T-helper 2 cell treated with Interferon-gamma antibody and Interleukin-4, amounts not matched to agents 5 μg/mL and 100 μg/mL, for 36 hours (primary cell): ENCODE measurements around the gene GJA3.

Source experiments
- DNase-seq: peaks from one replicate; pipeline ENCODE4 v3.0.0; 2021; ENCODE audit warnings: low spot score
- H3K27ac Mint-ChIP-seq: one replicate; pipeline ENCODE4 v1.8.0; 2021; ENCODE audit warnings: mild to moderate bottlenecking, mixed read lengths
- H3K27me3 Mint-ChIP-seq: one replicate; pipeline ENCODE4 v1.8.0; 2021; ENCODE audit warnings: low read depth, mixed read lengths
- H3K36me3 Mint-ChIP-seq: one replicate; pipeline ENCODE4 v1.8.0; 2021; ENCODE audit warnings: low read depth, mixed read lengths
- H3K4me1 Mint-ChIP-seq: one replicate; pipeline ENCODE4 v1.8.0; 2021; ENCODE audit warnings: low read depth, mixed read lengths
- H3K4me3 Mint-ChIP-seq: one replicate; pipeline ENCODE4 v1.8.0; 2022; ENCODE audit warnings: mild to moderate bottlenecking, moderate library complexity, mixed read lengths
- H3K9me3 Mint-ChIP-seq: one replicate; pipeline ENCODE4 v1.8.0; 2021; ENCODE audit warnings: mixed read lengths

Gene GJA3

DNA sequence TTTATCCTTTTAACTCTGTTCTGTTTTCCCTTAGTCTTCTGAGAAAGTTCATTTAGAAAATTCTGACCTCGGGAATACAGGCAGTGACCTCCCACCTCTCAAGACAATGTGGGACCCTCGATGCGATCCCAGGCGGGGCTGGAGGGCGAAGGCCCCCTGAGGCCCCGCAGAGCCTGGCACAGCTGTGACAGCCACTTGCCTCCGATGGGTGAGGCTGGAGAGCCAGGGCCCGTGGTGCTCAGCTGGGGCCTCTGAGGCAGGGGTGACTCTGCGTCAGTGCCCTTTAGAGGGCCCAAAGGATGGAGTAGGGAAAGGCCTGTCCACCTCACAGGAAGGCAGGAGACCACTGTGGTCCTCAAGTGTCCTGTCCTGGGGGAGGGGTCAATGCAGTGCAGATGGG, 10.3 kb downstream of the GJA3 start:
- no peak for DNase-seq
- H3K4me3 Mint-ChIP-seq, result no peak overlapping the region

GRCh38 chr13:20149762-20150161, 11.1 kb downstream of the GJA3 start:
- DNase-seq, result no peak
- H3K27me3 Mint-ChIP-seq, result peaks cover 56% of the 10 kb centered on the region
- no peaks in the 10 kb centered on the region for H3K4me1 Mint-ChIP-seq
- H3K9me3 Mint-ChIP-seq, result no peaks in the 10 kb centered on the region
- no peak overlapping the region for H3K4me3 Mint-ChIP-seq
- H3K27ac Mint-ChIP-seq, result no peak overlapping the region
- H3K36me3 Mint-ChIP-seq, result no peaks in the 10 kb centered on the region

More for the DNA sequence above, 10.3 kb downstream of the GJA3 start:
- no peaks in the 10 kb centered on the region for H3K4me1 Mint-ChIP-seq
- H3K9me3 Mint-ChIP-seq, result no peaks in the 10 kb centered on the region
- H3K36me3 Mint-ChIP-seq, result no peaks in the 10 kb centered on the region
- no peak overlapping the region for H3K27ac Mint-ChIP-seq
- peaks cover 56% of the 10 kb centered on the region for H3K27me3 Mint-ChIP-seq

DNA sequence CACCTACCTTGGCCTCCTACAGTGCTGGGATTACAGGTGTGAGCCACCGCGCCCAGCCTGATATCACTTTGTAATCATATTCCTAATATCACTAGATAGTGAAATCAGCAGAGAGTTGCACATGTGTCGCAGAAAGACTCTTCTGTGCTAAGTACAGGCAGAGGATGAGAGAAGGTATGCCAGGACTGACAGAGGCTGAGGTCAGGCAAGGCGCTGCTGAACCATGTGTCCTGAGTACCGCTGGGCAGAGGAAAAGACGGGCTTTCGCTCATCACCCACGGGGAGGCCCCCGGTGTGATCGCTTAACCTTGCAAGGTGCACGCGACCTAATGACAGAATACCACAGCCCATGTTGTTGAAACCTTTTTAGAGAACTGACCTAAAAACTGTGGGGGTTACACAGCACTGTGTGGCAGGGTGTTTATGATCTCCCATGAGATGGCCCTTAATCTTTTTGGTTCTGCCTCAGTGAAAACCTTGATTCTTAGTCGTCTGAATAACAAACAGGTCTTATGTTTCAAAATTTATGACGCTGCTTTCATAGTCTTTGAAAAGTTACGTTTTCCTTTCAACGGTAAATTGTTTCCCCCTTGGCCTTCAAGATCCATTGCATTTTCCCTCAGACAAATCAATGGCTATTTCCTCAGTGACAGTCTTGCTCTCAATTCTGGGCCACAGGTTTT, 12.2 kb downstream of the GJA3 start:
- Mint-ChIP-seq H3K36me3 (no peaks in the 10 kb centered on the region), H3K27ac (no peak overlapping the region), H3K4me1 (no peaks in the 10 kb centered on the region), H3K4me3 (no peak overlapping the region), H3K27me3 (peaks cover 51% of the 10 kb centered on the region), H3K9me3 (no peaks in the 10 kb centered on the region)
- no peak for DNase-seq

GRCh38 chr13:20146381-20146780, 14.5 kb downstream of the GJA3 start:
- no peak overlapping the region for H3K27ac Mint-ChIP-seq
- no peaks in the 10 kb centered on the region for H3K9me3 Mint-ChIP-seq
- H3K4me3 Mint-ChIP-seq, result no peak overlapping the region
- peaks cover 62% of the 10 kb centered on the region for H3K27me3 Mint-ChIP-seq
- H3K36me3 Mint-ChIP-seq, result no peaks in the 10 kb centered on the region
- H3K4me1 Mint-ChIP-seq, result no peaks in the 10 kb centered on the region
- no peak for DNase-seq

- no peak for DNase-seq
- no peaks in the 10 kb centered on the region for H3K4me1 Mint-ChIP-seq
- H3K36me3 Mint-ChIP-seq, result no peaks in the 10 kb centered on the region
- no peaks in the 10 kb centered on the region for H3K9me3 Mint-ChIP-seq
- H3K27me3 Mint-ChIP-seq, result peaks cover 66% of the 10 kb centered on the region
- no peak overlapping the region for H3K4me3 Mint-ChIP-seq
- H3K27ac Mint-ChIP-seq, result no peak overlapping the region
Measured at GRCh38 chr13:20145521-20145920, 15.3 kb downstream of the GJA3 start.

DNA sequence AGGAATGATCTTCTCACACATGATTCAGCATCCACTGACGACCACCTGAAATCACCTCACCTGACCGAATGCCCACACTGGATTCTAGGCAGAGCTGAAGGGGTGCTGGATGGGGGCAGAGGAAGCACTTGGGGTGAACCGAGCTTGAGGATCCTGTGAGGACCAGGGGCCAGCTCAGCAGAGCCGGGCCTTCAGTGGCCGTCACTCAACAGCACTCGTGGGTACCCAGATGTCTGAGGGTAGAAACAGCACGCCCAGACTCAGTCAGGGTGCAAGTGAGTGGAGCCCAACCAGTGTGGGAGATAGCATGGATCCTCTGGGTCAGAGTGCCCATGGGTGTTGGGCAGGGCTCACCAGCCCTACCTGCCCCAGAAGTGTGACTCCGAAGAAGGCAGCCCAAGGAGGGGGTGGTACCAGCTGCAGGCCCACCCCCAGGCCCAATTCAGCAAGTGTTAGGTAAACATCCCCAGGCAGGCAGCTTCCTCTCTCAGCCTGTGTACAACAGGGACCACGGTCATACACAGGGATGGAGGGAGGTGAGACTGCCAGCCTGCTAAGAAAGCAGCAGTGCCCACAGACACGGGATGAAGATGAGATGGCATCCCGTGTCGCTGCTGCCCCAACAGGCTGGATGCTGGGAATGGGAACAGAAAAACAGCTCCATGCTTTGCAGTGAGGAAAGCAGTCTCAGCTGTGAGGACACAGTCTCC, 16.6 kb downstream of the GJA3 start:
- no peaks in the 10 kb centered on the region for H3K9me3 Mint-ChIP-seq
- H3K4me3 Mint-ChIP-seq, result no peak overlapping the region
- DNase-seq, result no peak
- H3K27me3 Mint-ChIP-seq, result peaks cover 68% of the 10 kb centered on the region
- H3K4me1 Mint-ChIP-seq, result no peaks in the 10 kb centered on the region
- no peak overlapping the region for H3K27ac Mint-ChIP-seq
- H3K36me3 Mint-ChIP-seq, result no peaks in the 10 kb centered on the region

DNA sequence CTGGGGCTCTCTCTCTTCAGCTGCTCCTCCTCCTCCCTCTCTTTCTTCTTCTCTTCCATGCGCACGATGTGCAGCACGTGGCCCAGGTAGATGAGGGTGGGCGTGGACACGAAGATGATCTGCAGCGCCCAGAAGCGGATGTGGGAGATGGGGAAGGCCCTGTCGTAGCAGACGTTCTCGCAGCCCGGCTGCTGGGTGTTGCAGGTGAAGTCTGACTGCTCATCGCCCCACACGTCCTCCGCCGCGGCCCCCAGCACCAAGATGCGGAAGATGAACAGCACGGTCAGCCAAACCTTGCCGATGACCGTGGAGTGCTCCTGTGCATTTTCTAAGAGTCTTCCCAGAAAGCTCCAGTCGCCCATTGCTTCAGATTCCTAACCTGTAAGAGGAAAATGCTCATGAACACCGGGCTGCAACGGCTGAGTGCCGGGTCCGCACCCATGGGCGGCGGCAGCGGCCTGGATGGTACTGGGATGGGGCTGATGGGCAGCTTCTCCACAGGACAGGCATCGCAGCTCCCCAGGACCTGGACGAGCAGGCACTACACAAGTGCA, 17.8 kb downstream of the GJA3 start:
- H3K27ac Mint-ChIP-seq, result no peak overlapping the region
- peaks cover 67% of the 10 kb centered on the region for H3K27me3 Mint-ChIP-seq
- no peaks in the 10 kb centered on the region for H3K9me3 Mint-ChIP-seq
- DNase-seq, result no peak
- H3K4me1 Mint-ChIP-seq, result no peaks in the 10 kb centered on the region
- H3K4me3 Mint-ChIP-seq, result no peak overlapping the region
- H3K36me3 Mint-ChIP-seq, result no peaks in the 10 kb centered on the region

- Mint-ChIP-seq H3K27me3 (peaks cover 65% of the 10 kb centered on the region), H3K27ac (no peak overlapping the region), H3K4me3 (no peak overlapping the region), H3K4me1 (no peaks in the 10 kb centered on the region), H3K36me3 (no peaks in the 10 kb centered on the region), H3K9me3 (no peaks in the 10 kb centered on the region)
- no peak for DNase-seq
Measured at GRCh38 chr13:20142023-20142926, 18.6 kb downstream of the GJA3 start.

GRCh38 chr13:20141238-20142022, 19.4 kb downstream of the GJA3 start:
- H3K4me3 Mint-ChIP-seq, result no peak overlapping the region
- H3K4me1 Mint-ChIP-seq, result no peaks in the 10 kb centered on the region
- no peak overlapping the region for H3K27ac Mint-ChIP-seq
- H3K9me3 Mint-ChIP-seq, result no peaks in the 10 kb centered on the region
- peaks cover 58% of the 10 kb centered on the region for H3K27me3 Mint-ChIP-seq
- no peaks in the 10 kb centered on the region for H3K36me3 Mint-ChIP-seq
- no peak for DNase-seq

DNA sequence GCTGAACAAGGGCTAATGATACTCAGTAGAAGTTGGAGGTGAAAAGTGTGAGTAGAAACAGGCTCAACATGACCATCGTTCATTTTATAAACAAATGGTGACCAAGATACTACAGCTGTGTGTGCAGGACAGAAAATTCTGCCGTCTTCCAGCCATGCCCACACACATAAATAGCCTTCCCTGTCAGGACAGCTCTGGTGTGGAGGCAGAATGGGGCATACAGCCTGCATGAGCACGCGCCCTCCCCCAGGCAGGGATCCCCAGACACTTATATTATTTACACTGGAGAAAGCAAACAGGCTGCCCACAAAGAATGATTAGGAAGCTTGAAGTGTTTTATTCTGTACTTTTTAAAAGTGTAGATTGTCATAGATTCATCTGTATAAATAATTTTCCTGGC, 20.4 kb downstream of the GJA3 start:
- Mint-ChIP-seq H3K27ac (no peak overlapping the region), H3K4me3 (no peak overlapping the region)

DNA sequence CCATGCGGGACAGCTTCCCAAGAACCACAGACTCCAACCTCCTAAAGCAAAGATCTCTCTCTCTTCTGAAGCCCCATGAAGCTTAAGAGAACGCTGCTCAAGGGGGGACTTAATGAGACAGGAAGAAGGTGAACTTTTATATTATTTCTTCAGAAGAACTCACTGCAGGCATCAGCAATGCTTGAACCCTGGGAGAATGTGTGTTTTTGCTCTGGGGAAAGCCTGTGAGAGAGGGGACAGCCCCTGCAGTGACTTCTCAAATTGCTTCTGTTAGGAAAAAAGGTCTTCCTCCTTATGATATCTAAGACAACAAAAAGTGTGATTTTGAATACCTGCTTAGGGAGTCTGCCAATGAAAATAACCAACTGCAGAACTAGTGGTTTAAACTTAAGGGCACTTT, 23.0 kb downstream of the GJA3 start:
- peaks cover 45% of the 10 kb centered on the region for H3K27me3 Mint-ChIP-seq
- no peak overlapping the region for H3K27ac Mint-ChIP-seq
- no peaks in the 10 kb centered on the region for H3K4me1 Mint-ChIP-seq
- no peak for DNase-seq
- H3K36me3 Mint-ChIP-seq, result no peaks in the 10 kb centered on the region
- no peaks in the 10 kb centered on the region for H3K9me3 Mint-ChIP-seq
- H3K4me3 Mint-ChIP-seq, result no peak overlapping the region

More for the DNA sequence above, 20.4 kb downstream of the GJA3 start:
- Mint-ChIP-seq H3K9me3 (no peaks in the 10 kb centered on the region), H3K4me1 (no peaks in the 10 kb centered on the region), H3K36me3 (no peaks in the 10 kb centered on the region), H3K27me3 (peaks cover 58% of the 10 kb centered on the region)
- no peak for DNase-seq

- Mint-ChIP-seq H3K27ac (no peak overlapping the region), H3K9me3 (no peaks in the 10 kb centered on the region), H3K4me1 (no peaks in the 10 kb centered on the region), H3K36me3 (no peaks in the 10 kb centered on the region), H3K4me3 (no peak overlapping the region), H3K27me3 (peaks cover 43% of the 10 kb centered on the region)
- peak; percentile 36 for DNase-seq
Measured at GRCh38 chr13:20136781-20137703, 23.8 kb downstream of the GJA3 start.
